GM18868 (cell line): ENCODE measurements around the gene RAB30.
A peak's percentile ranks its signal among the peaks of the same experiment; 100 is the strongest.

Source experiments
- ATAC-seq: cut with Tn5 transposase; IDR thresholded peaks from one replicate; pipeline ENCODE4 v1.9.1; 2021; ENCODE audit warnings: mild to moderate bottlenecking, moderate library complexity; ENCODE audit not compliant: unreplicated experiment

RAB30 gene, protein sequence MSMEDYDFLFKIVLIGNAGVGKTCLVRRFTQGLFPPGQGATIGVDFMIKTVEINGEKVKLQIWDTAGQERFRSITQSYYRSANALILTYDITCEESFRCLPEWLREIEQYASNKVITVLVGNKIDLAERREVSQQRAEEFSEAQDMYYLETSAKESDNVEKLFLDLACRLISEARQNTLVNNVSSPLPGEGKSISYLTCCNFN

DNA sequence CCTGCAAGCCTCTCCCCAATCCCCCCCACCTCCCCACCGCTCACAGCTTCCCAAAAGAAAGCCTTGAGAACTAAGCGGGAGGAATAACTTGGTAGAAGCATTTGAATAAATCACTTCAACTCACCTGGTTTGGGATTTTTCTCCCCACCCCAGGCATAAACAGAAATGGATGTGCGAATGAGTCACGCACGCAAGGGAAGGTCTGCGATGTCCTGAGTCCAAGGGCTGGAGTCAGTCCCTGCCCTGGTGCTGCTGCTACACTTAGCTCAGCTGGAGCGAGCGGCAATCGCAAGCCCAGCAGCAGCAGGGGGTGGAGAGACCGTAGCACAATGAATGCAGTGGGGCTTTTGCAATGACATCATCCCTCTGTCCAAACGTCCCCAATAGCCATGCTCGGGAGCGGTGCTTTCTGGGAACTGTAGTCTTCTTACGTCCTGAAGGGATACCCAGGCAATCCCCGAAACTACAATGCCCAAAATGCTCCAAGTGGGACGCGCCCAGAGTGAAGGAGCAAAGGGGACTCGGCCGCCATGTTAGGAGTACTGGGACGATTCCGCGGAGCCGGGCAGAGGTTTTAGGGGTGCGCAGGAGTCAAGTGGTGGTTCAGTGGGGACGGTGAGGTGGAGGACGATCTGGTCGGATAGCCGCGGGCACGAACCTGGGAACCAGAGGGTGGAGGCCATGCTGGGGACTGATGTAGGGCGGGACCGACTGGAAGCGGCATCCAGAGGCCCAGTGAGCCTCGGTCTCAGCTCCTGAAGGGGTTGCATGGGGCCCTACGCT is at the start of gene RAB30:
Gene RAB30, minus strand, starts transcription at position 331 of the 783 bp plus-strand sequence. CDS start 74,581 bp downstream, outside the sequence.
- ATAC-seq = peak; percentile 96

GRCh38 chr11:83120327-83120726 is 48.6 kb upstream of the RAB30 start:
- no peak for ATAC-seq

DNA sequence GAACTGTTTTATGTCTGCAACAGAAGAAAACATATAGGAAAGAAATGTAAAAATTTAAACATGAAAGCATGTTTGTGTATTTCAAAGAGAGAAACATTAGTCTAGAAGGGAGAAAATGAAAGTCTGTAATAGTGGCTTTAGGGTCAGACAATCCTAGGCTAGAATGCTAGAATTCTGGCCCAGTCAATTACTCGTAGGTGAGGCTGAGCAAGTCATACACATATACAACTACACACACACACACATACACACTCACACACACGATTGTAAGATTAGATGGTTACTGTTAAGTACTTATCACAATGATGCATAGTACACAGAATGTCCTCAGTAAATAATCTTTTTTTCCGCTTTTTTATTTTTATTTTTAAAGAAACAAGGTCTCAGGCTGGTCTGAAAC is 47.5 kb upstream of the RAB30 start:
- no peak for ATAC-seq

DNA sequence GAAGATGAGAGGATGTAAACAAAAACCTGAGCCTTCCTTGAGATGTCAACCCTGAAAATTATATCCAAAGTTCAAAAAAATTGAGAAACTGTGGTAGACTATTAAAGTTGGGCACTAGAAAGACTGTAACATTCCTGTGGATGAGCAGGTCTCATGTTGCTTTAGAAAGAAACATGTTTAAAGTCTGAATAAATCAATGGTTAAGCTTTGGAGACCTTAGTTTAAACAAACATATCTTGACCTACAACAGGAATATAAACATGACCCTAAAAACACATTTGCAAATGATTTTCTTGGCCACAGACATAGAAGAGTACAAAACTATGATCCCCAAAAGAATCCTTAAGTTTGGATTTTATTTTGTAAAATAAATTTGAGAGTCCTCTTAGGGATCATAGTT is 47.1 kb upstream of the RAB30 start:
- no peak for ATAC-seq

GRCh38 chr11:83116015-83116641 is 44.4 kb upstream of the RAB30 start:
- no peak for ATAC-seq

DNA sequence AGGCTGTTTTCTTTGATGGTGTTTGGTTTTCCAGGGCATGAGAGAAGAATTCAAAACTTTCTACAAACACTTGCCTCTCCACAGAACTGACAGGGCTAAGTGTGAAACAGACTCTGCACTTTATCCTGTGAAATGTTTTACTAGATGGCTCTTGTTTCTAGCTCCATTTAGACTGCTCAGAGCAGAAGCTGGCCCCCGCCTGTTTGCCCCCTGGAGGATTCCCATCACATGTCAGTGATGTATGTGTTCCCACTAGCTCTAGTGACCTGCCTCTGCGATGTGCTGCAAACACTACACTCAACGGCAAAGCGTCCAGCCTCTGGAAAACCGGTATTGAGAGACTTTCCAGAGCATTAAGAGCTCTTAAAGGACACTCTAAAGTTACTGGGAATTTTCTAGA is 43.9 kb upstream of the RAB30 start:
- no peak for ATAC-seq

GRCh38 chr11:83115026-83115425 is 43.3 kb upstream of the RAB30 start:
- no peak for ATAC-seq

- no peak for ATAC-seq
These were observed 41.2 kb upstream of the RAB30 start for GRCh38 chr11:83112886-83113285.

- ATAC-seq = no peak
These were observed 33.5 kb upstream of the RAB30 start for GRCh38 chr11:83105168-83105567.

DNA sequence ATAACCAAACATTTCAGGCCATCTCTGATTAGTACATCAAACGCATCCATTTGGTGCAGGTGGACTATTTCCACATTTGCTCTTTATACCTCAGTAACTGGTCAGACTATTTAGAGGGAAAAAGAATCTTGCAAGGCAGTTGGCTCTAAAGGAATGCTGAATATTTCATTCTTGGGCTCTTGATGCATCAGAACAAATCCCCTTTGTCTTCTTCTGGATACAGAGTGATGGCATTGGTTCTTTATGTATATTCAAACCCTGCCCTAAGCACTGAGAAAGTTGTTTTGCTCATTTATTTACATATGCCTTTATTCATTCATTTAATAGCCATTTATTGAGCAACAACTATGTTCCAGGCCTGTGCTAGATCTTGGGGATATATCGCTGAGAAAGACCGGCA is 31.1 kb upstream of the RAB30 start:
- ATAC-seq = no peak

- ATAC-seq = no peak
These were observed 25.9 kb upstream of the RAB30 start for GRCh38 chr11:83097429-83098075.

DNA sequence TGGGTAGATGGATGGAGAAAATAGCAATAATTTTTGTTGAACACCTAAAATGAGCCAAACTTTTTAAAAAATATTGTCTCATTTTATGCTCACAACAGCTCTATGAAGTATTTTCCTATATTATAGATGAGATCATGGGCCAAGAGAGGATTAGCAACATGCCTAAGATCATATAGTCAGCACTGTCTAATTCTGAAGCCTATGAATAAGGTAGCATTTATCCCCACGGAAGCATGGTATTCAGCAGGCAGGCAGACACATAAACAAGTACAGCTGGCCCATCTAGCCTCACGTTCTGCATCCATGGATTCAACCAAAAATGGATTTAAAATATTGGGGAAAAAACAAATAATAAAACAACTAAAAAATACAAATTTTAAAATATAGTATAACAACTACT is 21.9 kb upstream of the RAB30 start:
- no peak for ATAC-seq

DNA sequence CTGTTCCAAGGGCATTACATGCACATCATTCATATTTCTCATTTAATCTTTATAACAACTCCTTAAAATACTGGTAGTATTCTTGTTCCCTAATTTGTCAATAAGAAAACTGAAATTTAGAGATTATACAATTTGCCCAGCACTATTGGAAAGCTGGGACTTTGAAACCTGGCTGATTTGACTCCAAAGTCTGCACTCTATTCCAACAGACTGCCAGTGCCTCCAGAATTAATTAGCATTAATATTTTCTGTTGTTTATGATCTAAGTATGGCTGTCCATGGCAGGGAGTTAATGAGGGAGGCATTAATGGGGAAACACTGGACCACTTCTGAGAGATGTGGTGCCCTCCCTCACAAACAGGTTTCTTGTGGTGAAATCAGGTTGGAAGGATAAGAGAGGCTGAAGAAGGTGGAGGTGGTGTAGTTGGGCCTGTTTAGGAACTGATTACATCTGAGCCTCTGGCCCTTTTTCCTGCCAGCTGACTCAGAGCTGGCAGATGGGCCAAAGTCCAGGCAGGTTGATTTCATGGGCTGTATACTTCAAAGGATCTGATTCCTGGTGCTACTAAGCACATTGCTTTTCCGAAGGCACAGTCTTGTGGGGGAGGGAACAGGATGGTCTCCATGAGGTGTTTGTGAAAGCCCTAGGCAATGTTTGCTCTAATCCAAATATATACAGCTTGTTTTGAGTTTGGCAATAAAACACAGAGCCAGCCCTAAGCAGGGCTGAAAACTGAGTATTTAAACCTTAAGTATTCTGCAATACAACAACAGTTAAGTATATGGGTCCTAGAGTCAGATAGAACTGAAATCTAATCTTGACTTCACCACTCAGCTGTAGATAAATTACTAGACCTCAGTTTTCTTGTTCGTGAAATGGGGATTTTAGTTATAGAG is 21.0 kb upstream of the RAB30 start:
- ATAC-seq = no peak

DNA sequence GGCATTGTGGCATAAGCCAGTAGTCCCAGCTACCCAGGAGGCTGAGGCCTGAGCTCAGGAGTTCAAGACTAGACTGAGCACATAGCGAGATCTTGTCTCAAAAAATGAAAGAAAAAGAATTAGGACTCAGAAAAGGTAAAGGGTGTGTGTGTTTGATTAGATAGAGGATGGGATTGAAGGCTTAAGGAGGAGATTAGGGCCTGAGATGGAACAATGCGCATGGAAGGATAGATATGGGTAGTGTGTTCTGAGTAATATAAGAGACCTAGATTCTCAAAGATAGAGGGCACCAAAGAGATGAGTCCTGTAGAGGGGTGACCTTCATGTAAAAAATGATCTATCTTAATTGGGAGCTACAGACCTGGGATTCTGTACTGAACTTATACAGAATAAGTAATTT is 17.3 kb upstream of the RAB30 start:
- no peak for ATAC-seq

DNA sequence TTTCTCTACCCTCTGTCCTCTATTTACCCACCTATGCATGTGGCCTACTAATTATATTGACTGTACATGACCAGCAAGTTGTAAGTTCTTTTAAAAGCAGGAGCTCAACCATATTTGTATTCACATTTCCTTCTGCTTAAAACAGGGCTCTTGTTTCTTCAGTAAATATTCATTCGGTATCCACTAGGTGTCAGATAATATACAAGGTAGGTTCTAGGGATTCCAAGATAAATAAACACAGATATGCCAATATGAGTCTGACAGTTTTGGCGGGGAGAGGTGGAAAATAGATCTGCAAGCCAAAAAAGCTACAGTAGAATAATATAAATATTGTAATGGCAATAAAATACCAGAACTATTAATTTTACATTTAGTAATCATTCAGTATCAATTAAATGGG is 15.3 kb upstream of the RAB30 start:
- no peak for ATAC-seq

DNA sequence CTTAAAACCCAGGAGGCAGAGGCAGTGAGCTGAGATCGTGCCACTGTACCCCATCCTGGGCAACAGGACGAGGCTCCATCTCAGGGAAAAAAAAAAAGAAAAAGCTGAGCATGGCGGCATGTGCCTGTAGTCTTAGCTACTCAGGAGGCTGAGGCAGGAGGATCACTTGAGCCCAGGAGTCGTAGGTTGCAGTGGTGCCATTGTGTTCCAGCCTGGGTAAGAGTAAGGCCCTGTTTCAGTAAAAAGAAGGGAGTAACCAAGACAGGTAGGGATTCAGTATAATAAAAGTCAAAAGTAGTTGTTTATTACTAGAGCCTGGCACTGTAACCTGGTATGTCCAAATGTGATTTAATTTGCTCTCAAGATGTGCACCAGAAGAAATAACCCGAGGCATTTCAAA is 8.1 kb upstream of the RAB30 start:
- no peak for ATAC-seq

DNA sequence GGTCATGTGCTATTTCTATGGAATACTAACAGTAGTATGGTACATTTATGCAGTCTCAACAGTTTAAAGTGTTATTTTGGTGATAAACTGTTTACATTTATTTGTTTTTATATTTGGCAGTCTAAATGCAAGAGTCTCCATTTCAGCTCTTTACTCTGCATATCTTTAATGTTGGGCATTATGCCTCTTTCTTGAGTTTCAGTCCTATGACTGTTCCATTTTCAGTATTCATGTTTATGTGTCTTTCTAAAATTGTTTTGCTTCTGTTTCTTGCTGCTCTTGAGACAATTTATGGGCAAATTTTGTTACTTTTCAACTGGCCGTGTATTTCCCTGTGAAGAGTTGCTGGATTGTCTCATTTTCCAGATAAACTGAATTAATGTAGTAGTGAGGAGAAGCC is 6.6 kb upstream of the RAB30 start:
- ATAC-seq = no peak

- no peak for ATAC-seq
These were observed 2.2 kb upstream of the RAB30 start for GRCh38 chr11:83073884-83074283.

DNA sequence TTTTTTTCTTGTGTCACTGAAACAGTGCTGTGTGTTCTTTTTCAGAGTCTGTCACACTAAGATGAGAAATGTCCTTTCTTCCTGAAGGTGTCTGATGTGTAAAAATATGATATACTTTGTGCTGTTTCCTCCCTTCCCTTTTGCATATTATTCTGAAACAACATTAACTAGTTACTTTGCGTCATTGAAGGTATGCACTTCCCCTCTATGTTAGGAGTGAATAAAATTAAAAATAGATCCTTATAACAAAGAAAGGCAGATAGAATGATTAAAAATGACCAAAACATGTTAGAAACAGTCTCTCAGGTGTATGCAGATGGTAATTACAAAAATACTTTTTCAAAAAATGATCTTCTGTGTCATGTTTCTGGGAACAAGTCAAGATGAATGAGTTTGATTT is 1.6 kb upstream of the RAB30 start:
- ATAC-seq = no peak

DNA sequence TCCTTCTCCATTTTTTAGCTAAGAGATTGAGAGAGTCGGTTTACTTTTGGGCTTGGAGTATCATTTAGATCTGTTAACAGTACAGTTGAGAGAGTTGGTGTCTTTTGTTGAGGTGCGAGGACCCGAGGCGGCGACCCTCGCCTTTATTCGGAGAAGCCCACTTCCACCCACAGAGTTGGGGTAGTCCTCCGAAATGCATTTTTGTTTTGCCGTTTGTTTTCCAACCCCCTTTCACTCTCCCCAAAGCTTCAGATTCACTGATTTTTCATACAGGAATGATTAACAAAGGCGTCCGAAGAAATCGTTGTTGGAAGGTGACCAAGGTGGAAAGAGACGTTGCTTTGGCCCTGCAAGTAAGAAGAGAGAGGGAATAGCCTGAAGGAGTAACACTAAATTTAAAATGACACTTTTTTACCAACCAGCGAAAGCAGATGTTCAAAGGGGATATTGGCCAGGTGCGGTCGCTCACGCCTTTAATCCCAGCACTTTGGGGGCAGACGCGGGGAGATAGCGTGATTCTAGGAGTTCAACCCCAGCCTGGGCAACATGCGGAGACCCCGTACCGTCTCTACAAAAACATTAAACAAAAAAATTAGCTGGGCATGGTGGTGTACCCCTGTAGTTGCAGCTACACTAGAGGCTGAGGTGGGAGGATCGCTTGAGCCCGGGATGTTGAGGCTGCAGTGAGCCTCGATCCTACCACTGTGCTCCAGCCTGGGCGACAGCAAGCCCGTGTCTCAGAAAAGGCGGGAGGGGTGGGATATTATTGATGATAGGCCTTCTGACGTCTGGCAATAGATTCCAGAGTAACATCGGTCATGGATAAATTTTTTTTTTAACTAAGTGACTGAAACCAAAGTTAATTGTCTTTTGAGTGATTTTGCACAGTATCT is 899 bp upstream of the RAB30 start:
- no peak for ATAC-seq
